DND-41 (cell line): ENCODE measurements around the gene TSSK6.

Experiments
- CTCF ChIP-seq: IDR thresholded peaks from 2 replicates; pipeline ENCODE4 v1.5.1; 2012; ENCODE audit warnings: borderline replicate concordance, low read length, moderate library complexity, mild to moderate bottlenecking; ENCODE audit not compliant: poor library complexity, severe bottlenecking; ENCODE audit errors: extremely low read depth
- EZH2 ChIP-seq: IDR thresholded peaks from 3 replicates; pipeline ENCODE4 v1.6.1; 2012; ENCODE audit warnings: borderline replicate concordance, low read depth, mild to moderate bottlenecking, moderate library complexity, low read length, inconsistent platforms; ENCODE audit not compliant: severe bottlenecking

GRCh38 chr19:19487077-19487949 lies 28.0 kb downstream of the TSSK6 start:
- TF ChIP-seq CTCF (no peak), EZH2 (no peak)
